H9 (cell line): Measurements from ENCODE around the gene ZNF236. TPM values are rescaled to one million over a fixed set of nuclear protein-coding genes. Genes with fewer than 3 reads are reported as not detected.

ENCODE experiments used
- DNase-seq: peaks from one replicate; pipeline ENCODE4 v3.0.0-alpha.2; 2017
- H2AFZ ChIP-seq: one replicate; pipeline ENCODE4 v1.6.1; 2013; ENCODE audit warnings: mild to moderate bottlenecking, low read length, control low read depth, moderate library complexity
- H2AK5ac ChIP-seq: 2 replicates; pipeline ENCODE4 v1.6.1; 2013; ENCODE audit warnings: low read length, control low read depth, mixed read lengths; ENCODE audit not compliant: insufficient read length
- H2BK120ac ChIP-seq: one replicate; pipeline ENCODE4 v1.6.1; 2013; ENCODE audit warnings: low read depth, mild to moderate bottlenecking, low read length, control low read depth, inconsistent platforms; ENCODE audit not compliant: poor library complexity, severe bottlenecking
- H2BK12ac ChIP-seq: 2 replicates; pipeline ENCODE4 v1.6.1; 2013; ENCODE audit warnings: low read length, control low read depth, mixed read lengths, low read depth; ENCODE audit not compliant: insufficient read length
- H2BK15ac ChIP-seq: 2 replicates; pipeline ENCODE4 v1.6.1; 2013; ENCODE audit warnings: low read depth, low read length, control low read depth
- H2BK20ac ChIP-seq: one replicate; pipeline ENCODE4 v1.6.1; 2013; ENCODE audit warnings: low read depth, mild to moderate bottlenecking, low read length, control low read depth, inconsistent platforms; ENCODE audit not compliant: poor library complexity, severe bottlenecking
- H2BK5ac ChIP-seq: 2 replicates; pipeline ENCODE4 v1.6.1; 2013; ENCODE audit warnings: low read length, control low read depth, mixed read lengths; ENCODE audit not compliant: insufficient read length
- H3K14ac ChIP-seq: 2 replicates; pipeline ENCODE4 v1.6.1; 2013; ENCODE audit warnings: low read length, control low read depth; ENCODE audit not compliant: insufficient read depth
- H3K18ac ChIP-seq: 2 replicates; pipeline ENCODE4 v1.6.1; 2013; ENCODE audit warnings: low read depth, mild to moderate bottlenecking, mixed read lengths, low read length, control low read depth; ENCODE audit not compliant: insufficient read length
- H3K23ac ChIP-seq: 2 replicates; pipeline ENCODE4 v1.6.1; 2013; ENCODE audit warnings: low read length, control low read depth, mixed read lengths, low read depth; ENCODE audit not compliant: insufficient read length
- H3K23me2 ChIP-seq: 2 replicates; pipeline ENCODE4 v1.6.1; 2013; ENCODE audit warnings: low read depth, mild to moderate bottlenecking, mixed read lengths, low read length, control low read depth; ENCODE audit not compliant: insufficient read length, poor library complexity, severe bottlenecking
- H3K27ac ChIP-seq: 2 replicates; pipeline ENCODE4 v1.5.1; 2013; ENCODE audit warnings: low read length, control low read depth, mixed read lengths, low read depth; ENCODE audit not compliant: insufficient read length
- H3K27me3 ChIP-seq: 2 replicates; pipeline ENCODE4 v1.6.1; 2013; ENCODE audit warnings: low read length, control low read depth, inconsistent platforms; ENCODE audit not compliant: insufficient read depth
- H3K4ac ChIP-seq: 2 replicates; pipeline ENCODE4 v1.6.1; 2013; ENCODE audit warnings: low read depth, mild to moderate bottlenecking, control low read depth, inconsistent platforms, low read length, moderate library complexity
- H3K4me1 ChIP-seq: 2 replicates; pipeline ENCODE4 v1.6.1; 2013; ENCODE audit warnings: low read length, control low read depth, inconsistent platforms; ENCODE audit not compliant: insufficient read depth
- H3K4me2 ChIP-seq: 2 replicates; pipeline ENCODE4 v1.6.1; 2013; ENCODE audit warnings: low read length, control low read depth, mixed read lengths; ENCODE audit not compliant: insufficient read length, insufficient read depth
- H3K56ac ChIP-seq: 2 replicates; pipeline ENCODE4 v1.6.1; 2013; ENCODE audit warnings: low read depth, mild to moderate bottlenecking, mixed read lengths, low read length, control low read depth; ENCODE audit not compliant: insufficient read length
- H3K79me1 ChIP-seq: 2 replicates; pipeline ENCODE4 v1.6.1; 2013; ENCODE audit warnings: low read depth, mild to moderate bottlenecking, moderate library complexity, low read length, control low read depth, inconsistent platforms; ENCODE audit not compliant: insufficient read depth, poor library complexity, severe bottlenecking
- H3K79me2 ChIP-seq: 2 replicates; pipeline ENCODE4 v1.6.1; 2013; ENCODE audit warnings: low read length, control low read depth, inconsistent platforms; ENCODE audit not compliant: insufficient read depth
- H3K9ac ChIP-seq: 2 replicates; pipeline ENCODE4 v1.6.1; 2013; ENCODE audit warnings: low read length, control low read depth, mixed read lengths; ENCODE audit not compliant: insufficient read length; ENCODE audit errors: extremely low read depth
- H3K9me3 ChIP-seq: one replicate; pipeline ENCODE4 v1.6.1; 2013; ENCODE audit warnings: low read depth, low read length, inconsistent platforms; ENCODE audit not compliant: control insufficient read depth
- H3T11ph ChIP-seq: one replicate; pipeline ENCODE4 v1.6.1; 2013; ENCODE audit warnings: mild to moderate bottlenecking, low read length, control low read depth, inconsistent platforms
- H4K20me1 ChIP-seq: one replicate; pipeline ENCODE4 v1.6.1; 2013; ENCODE audit not compliant: control insufficient read depth, insufficient read length, insufficient read depth
- H4K5ac ChIP-seq: 2 replicates; pipeline ENCODE4 v1.6.1; 2013; ENCODE audit warnings: low read depth, mild to moderate bottlenecking, mixed read lengths, low read length, control low read depth; ENCODE audit not compliant: insufficient read length
- H4K8ac ChIP-seq: replicated peaks from 2 replicates; pipeline ENCODE4 v1.6.1; 2013; ENCODE audit warnings: low read length, control low read depth, mixed read lengths, low read depth; ENCODE audit not compliant: insufficient read length
- H4K91ac ChIP-seq: 2 replicates; pipeline ENCODE4 v1.6.1; 2013; ENCODE audit warnings: low read depth, mild to moderate bottlenecking, moderate library complexity, mixed read lengths, low read length, control low read depth; ENCODE audit not compliant: insufficient read length
- H3K27ac Mint-ChIP-seq, 3 experiments: 2 replicates in 2 of 3; 3 replicates in 1 of 3; pipeline ENCODE4 v1.8.0; 2020 to 2021; ENCODE audit warnings: mixed read lengths in 3 of 3, mild to moderate bottlenecking in 1 of 3, moderate library complexity in 1 of 3
- H3K27me3 Mint-ChIP-seq: 2 replicates; pipeline ENCODE4 v1.8.0; 2021; ENCODE audit warnings: low read depth, mild to moderate bottlenecking, moderate library complexity, mixed read lengths
- H3K36me3 Mint-ChIP-seq, 3 experiments: 2 replicates in 2 of 3; 3 replicates in 1 of 3; pipeline ENCODE4 v1.8.0; 2020 to 2021; ENCODE audit warnings: low read depth in 3 of 3, mixed read lengths in 3 of 3; ENCODE audit not compliant: insufficient read depth in 1 of 3
- H3K4me1 Mint-ChIP-seq, 2 experiments: 2 replicates each; pipeline ENCODE4 v1.8.0; 2020; ENCODE audit warnings: mixed read lengths in 2 of 2
- H3K4me3 Mint-ChIP-seq, 2 experiments: 2 replicates in 1 of 2; 3 replicates in 1 of 2; pipeline ENCODE4 v1.8.0; 2020 to 2021; ENCODE audit warnings: mild to moderate bottlenecking in 2 of 2, mixed read lengths in 2 of 2, moderate library complexity in 1 of 2
- H3K9me3 Mint-ChIP-seq, 2 experiments: 2 replicates in 1 of 2; 3 replicates in 1 of 2; pipeline ENCODE4 v1.8.0; 2020; ENCODE audit warnings: mild to moderate bottlenecking in 2 of 2, mixed read lengths in 2 of 2, moderate library complexity in 1 of 2
- WGBS: extraction: QIAGEN DNeasy Blood & Tissue Kit; methylation state at CpG from one replicate; pipeline ENCODE4 v1.1.7; 2013; ENCODE audit warnings: missing lambda C conversion rate, low lambda C conversion rate, mixed read lengths; ENCODE audit not compliant: insufficient read length; ENCODE audit errors: extremely low coverage; 5-methylcytosine and 5-hydroxymethylcytosine counted together
- total RNA-seq: library from RNA; stranded (reverse); gene quantifications from 2 replicates; pipeline ENCODE4 v1.2.1, GENCODE V29; 2021
- TF ChIP-seq, protein P1 (sequence below): fragments of 200-600 bp; sonication (generic); conservative IDR thresholded peaks from 3 replicates; pipeline ENCODE4 v1.8.0; 2021; ENCODE audit warnings: antibody characterized with exemption, mild to moderate bottlenecking

The ZNF236 gene
- total RNA-seq, 1 experiment from 2014 or later, result 16.0 TPM

DNA sequence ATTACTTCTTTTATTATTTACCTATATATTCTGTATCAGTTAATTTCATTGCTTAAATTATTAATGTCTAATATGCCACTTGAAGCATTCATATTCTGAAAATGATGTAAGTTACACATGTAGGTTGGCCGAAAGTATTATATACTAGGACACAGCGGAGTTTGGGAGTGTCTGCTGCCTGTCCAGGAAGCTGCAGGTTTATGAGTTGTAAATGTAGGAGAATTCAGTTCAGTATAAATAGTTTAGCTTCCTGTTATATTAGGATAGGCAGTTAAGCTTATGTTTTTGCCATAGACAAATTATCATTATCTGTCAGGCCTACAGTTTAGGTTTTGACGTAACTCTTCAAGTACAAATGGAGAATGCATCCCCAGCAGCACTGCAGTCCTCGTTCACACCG, 18.9 kb upstream of the ZNF236 start:
- H3T11ph ChIP-seq, result no peak overlapping the region
- Mint-ChIP-seq H3K27ac (no peak overlapping the region), H3K36me3 (peaks cover 3 to 5% (median 4%) of the 10 kb centered on the region in 3 experiments; a peak in 6 of 7 replicates), H3K27me3 (peaks cover 2% of the 10 kb centered on the region; the same call in 1 of the 2 replicates), H3K4me1 (peaks cover 2 to 11% of the 10 kb centered on the region in 2 experiments; a peak in 2 of 4 replicates), H3K4me3 (no peak overlapping the region; a peak in 1 of 5 replicates), H3K9me3 (peaks cover 6 to 7% of the 10 kb centered on the region in 2 experiments; a peak in 4 of 5 replicates)
- H3K9me3 ChIP-seq, result no peaks in the 10 kb centered on the region
- H3K79me1 ChIP-seq, result no peaks in the 10 kb centered on the region
- H3K23ac ChIP-seq, result no peak overlapping the region
- H4K20me1 ChIP-seq, result no peaks in the 10 kb centered on the region
- no peak overlapping the region for H2BK20ac ChIP-seq
- H3K14ac ChIP-seq, result no peak overlapping the region
- H4K5ac ChIP-seq, result no peak overlapping the region
- H2BK15ac ChIP-seq, result no peak overlapping the region
- TF ChIP-seq, protein P1, sequence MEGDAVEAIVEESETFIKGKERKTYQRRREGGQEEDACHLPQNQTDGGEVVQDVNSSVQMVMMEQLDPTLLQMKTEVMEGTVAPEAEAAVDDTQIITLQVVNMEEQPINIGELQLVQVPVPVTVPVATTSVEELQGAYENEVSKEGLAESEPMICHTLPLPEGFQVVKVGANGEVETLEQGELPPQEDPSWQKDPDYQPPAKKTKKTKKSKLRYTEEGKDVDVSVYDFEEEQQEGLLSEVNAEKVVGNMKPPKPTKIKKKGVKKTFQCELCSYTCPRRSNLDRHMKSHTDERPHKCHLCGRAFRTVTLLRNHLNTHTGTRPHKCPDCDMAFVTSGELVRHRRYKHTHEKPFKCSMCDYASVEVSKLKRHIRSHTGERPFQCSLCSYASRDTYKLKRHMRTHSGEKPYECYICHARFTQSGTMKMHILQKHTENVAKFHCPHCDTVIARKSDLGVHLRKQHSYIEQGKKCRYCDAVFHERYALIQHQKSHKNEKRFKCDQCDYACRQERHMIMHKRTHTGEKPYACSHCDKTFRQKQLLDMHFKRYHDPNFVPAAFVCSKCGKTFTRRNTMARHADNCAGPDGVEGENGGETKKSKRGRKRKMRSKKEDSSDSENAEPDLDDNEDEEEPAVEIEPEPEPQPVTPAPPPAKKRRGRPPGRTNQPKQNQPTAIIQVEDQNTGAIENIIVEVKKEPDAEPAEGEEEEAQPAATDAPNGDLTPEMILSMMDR, result no peak
- DNase-seq, result no peak
- no peak overlapping the region for H3K4me2 ChIP-seq
- H3K23me2 ChIP-seq, result peaks cover 5% of the 10 kb centered on the region
- no peaks in the 10 kb centered on the region for H3K27me3 ChIP-seq
- no peaks in the 10 kb centered on the region for H3K4me1 ChIP-seq
- H2BK5ac ChIP-seq, result no peak overlapping the region
- no peak overlapping the region for H4K8ac ChIP-seq
- no peak overlapping the region for H3K4ac ChIP-seq
- H3K27ac ChIP-seq, result no peak overlapping the region
- no peak overlapping the region for H3K56ac ChIP-seq
- peak overlapping the region; percentile 94 for H2AFZ ChIP-seq
- no peak overlapping the region for H3K18ac ChIP-seq
- no peak overlapping the region for H2BK120ac ChIP-seq
- no peak overlapping the region for H2AK5ac ChIP-seq
- H4K91ac ChIP-seq, result no peak overlapping the region
- no peak overlapping the region for H3K9ac ChIP-seq
- WGBS, result no CpG with 5 or more reads among the region's 5 CpGs
- H2BK12ac ChIP-seq, result no peak overlapping the region
- no peaks in the 10 kb centered on the region for H3K79me2 ChIP-seq
